WTC11 (cell line): ENCODE results near the gene CCDC30. TPM values are rescaled to one million over a fixed set of nuclear protein-coding genes. Genes with fewer than 3 reads are reported as not detected.

Source experiments
- ATAC-seq: fragments of 200-7000 bp; cut with Tn5 transposase; 2 replicates; pipeline ENCODE4 v1.10.0; 2021; ENCODE audit warnings: mild to moderate bottlenecking, moderate library complexity
- CTCF ChIA-PET: fragments of 300-600 bp; sonication (Branson Sonifier 250); formaldehyde crosslinking; loops from one replicate; lab custom pipeline; 2021; ENCODE audit warnings: antibody characterized with exemption; lab: Charles Lee
- POLR2A ChIA-PET: fragments of 350-600 bp; sonication (Branson Sonifier 250); formaldehyde crosslinking; loops from one replicate; lab custom pipeline; 2021; ENCODE audit warnings: antibody characterized with exemption; lab: Charles Lee
- DNase-seq: peaks from one replicate; pipeline ENCODE4 v3.0.0; 2021; ENCODE audit warnings: low spot score
- H3K27ac Mint-ChIP-seq: 2 replicates; pipeline ENCODE4 v1.8.0; 2021; ENCODE audit warnings: mixed read lengths
- H3K27me3 Mint-ChIP-seq: 2 replicates; pipeline ENCODE4 v1.8.0; 2021; ENCODE audit warnings: low read depth, mild to moderate bottlenecking, moderate library complexity, mixed read lengths
- H3K36me3 Mint-ChIP-seq: 2 replicates; pipeline ENCODE4 v1.8.0; 2021; ENCODE audit warnings: mixed read lengths
- H3K4me1 Mint-ChIP-seq: 2 replicates; pipeline ENCODE4 v1.8.0; 2022; ENCODE audit warnings: mixed read lengths
- H3K4me3 Mint-ChIP-seq: 2 replicates; pipeline ENCODE4 v1.8.0; 2021; ENCODE audit warnings: mild to moderate bottlenecking, moderate library complexity, mixed read lengths
- H3K9me3 Mint-ChIP-seq: 2 replicates; pipeline ENCODE4 v1.8.0; 2021; ENCODE audit warnings: mixed read lengths
- FOXJ3 ChIP-seq: sonication (generic); formaldehyde crosslinking; IDR thresholded peaks from 2 replicates; pipeline ENCODE4 v1.9.0; 2021; ENCODE audit warnings: missing genetic modification reagents, mild to moderate bottlenecking, borderline replicate concordance
- NFE2L1 ChIP-seq: sonication (generic); formaldehyde crosslinking; IDR thresholded peaks from 2 replicates; pipeline ENCODE4 v1.8.1; 2023; ENCODE audit warnings: missing genetic modification reagents
- NFYB ChIP-seq: sonication (generic); formaldehyde crosslinking; conservative IDR thresholded peaks from 2 replicates; pipeline ENCODE4 v1.8.0; 2022; ENCODE audit warnings: low read depth, missing genetic modification reagents
- NR1H2 ChIP-seq: sonication (generic); formaldehyde crosslinking; IDR thresholded peaks from 2 replicates; pipeline ENCODE4 v1.9.0; 2021; ENCODE audit warnings: mild to moderate bottlenecking, moderate library complexity, missing genetic modification reagents
- NR2C2 ChIP-seq: sonication (generic); formaldehyde crosslinking; IDR thresholded peaks from 2 replicates; pipeline ENCODE4 v1.8.0; 2022; ENCODE audit warnings: mild to moderate bottlenecking, missing genetic modification reagents
- OVOL2 ChIP-seq: fragments of 250-450 bp; sonication (Bioruptor Pico); IDR thresholded peaks from 2 replicates; pipeline ENCODE4 v1.9.0; 2021; ENCODE audit warnings: mild to moderate bottlenecking, borderline replicate concordance
- PRRX2 ChIP-seq: fragments of 250-450 bp; sonication (Bioruptor Pico); IDR thresholded peaks from 2 replicates; pipeline ENCODE4 v1.8.0; 2021; ENCODE audit warnings: mild to moderate bottlenecking
- SP1 ChIP-seq: sonication (generic); formaldehyde crosslinking; conservative IDR thresholded peaks from 2 replicates; pipeline ENCODE4 v1.8.1; 2022; ENCODE audit warnings: missing genetic modification reagents
- TEAD1 ChIP-seq: sonication (generic); formaldehyde crosslinking; IDR thresholded peaks from 2 replicates; pipeline ENCODE4 v1.8.0; 2022; ENCODE audit warnings: mild to moderate bottlenecking, missing genetic modification reagents
- ZNF121 ChIP-seq: sonication (generic); formaldehyde crosslinking; IDR thresholded peaks from 2 replicates; pipeline ENCODE4 v1.8.0; 2023; ENCODE audit warnings: missing genetic modification reagents
- ZNF416 ChIP-seq: fragments of 250-450 bp; sonication (Bioruptor Pico); IDR thresholded peaks from 2 replicates; pipeline ENCODE4 v1.9.0; 2021; ENCODE audit warnings: mild to moderate bottlenecking, inconsistent platforms
- ZNF671 ChIP-seq: fragments of 250-450 bp; sonication (Bioruptor Pico); IDR thresholded peaks from 2 replicates; pipeline ENCODE4 v1.8.0; 2021; ENCODE audit warnings: mild to moderate bottlenecking
- total RNA-seq: library from RNA; stranded (reverse); gene quantifications from 3 replicates; pipeline ENCODE4 v1.2.3, GENCODE V29; 2021
- TF ChIP-seq, protein P1 (sequence below): sonication (generic); formaldehyde crosslinking; IDR thresholded peaks from 2 replicates; pipeline ENCODE4 v1.8.0; 2023; ENCODE audit warnings: missing genetic modification reagents, mild to moderate bottlenecking, borderline replicate concordance
- TF ChIP-seq, protein P2 (sequence below): sonication (generic); formaldehyde crosslinking; IDR thresholded peaks from 2 replicates; pipeline ENCODE4 v1.8.1; 2023; ENCODE audit warnings: mild to moderate bottlenecking, moderate library complexity, missing genetic modification reagents
- TF ChIP-seq, protein P3 (sequence below): sonication (generic); formaldehyde crosslinking; IDR thresholded peaks from 2 replicates; pipeline ENCODE4 v1.8.1; 2022; ENCODE audit warnings: mild to moderate bottlenecking, moderate library complexity, missing genetic modification reagents
- TF ChIP-seq, protein P4 (sequence below): sonication (generic); formaldehyde crosslinking; IDR thresholded peaks from 2 replicates; pipeline ENCODE4 v1.8.1; 2022; ENCODE audit warnings: missing genetic modification reagents, borderline replicate concordance
- TF ChIP-seq, protein P5 (sequence below): fragments of 250-450 bp; sonication (Bioruptor Pico); IDR thresholded peaks from 2 replicates; pipeline ENCODE4 v1.9.0; 2021; ENCODE audit warnings: moderate library complexity, mild to moderate bottlenecking, inconsistent platforms, borderline replicate concordance
- TF ChIP-seq, protein P6 (sequence below): sonication (generic); formaldehyde crosslinking; IDR thresholded peaks from 2 replicates; pipeline ENCODE4 v1.8.1; 2023; ENCODE audit warnings: mild to moderate bottlenecking, missing genetic modification reagents

The CCDC30 gene
- total RNA-seq, 1 experiment from 2014 or later, result 0.92 TPM

DNA sequence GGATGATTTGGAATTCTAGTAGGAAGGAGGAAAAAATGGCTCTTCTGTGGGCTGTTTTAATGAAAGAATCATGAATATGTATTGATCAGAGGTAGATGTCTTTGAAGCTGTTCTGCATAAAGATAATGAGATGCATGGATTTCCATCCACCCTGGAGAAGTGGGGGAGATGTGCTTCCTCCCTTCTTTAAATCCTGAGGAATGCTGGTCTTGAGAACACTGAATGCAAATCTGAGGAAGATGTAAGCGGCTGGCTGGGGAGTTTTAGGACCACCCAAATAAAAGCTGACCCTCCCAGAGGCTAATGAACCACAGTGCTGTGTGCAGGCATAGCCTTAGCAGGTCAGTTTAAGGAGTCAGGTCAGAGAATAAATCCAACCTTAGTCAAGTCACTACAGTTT lies 44.6 kb upstream of the CCDC30 start (continued):
- TF ChIP-seq PRRX2 (CRISPR knock-in tag) (no peak), TEAD1 (CRISPR knock-in tag) (no peak)

DNA sequence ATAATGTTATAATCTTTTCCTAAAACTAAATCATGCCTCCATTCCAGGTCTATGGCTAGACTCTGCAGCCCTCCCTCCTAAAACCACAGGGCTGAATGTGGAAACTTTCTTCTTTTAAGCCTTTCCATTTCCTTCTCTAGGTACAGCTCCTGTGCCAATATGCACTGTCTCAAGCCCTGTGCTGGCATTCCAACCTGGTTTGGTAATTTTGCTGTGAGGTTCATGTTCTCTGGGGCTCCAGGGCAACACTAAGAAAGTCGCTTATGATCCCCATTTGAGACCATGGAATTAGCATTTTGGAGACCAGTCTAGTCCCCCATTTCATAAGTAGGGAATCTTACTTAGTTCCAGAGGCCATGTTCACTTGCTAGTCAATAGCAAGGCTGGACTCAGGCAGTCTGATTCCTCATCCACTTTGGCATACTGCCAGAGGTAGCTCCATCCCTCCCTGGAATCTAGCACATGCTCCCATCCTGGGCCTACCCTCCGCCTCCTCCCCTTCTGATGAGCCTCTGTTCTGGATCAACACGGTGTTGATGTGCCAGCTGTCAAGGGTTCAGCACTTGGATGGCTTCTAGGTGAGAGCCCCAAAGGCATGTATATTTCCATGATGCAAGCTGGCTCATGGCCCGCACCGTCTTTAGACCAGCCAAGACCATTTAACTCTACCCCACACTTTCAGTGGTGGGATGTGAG lies 43.8 kb upstream of the CCDC30 start:
- TF ChIP-seq, protein P1, sequence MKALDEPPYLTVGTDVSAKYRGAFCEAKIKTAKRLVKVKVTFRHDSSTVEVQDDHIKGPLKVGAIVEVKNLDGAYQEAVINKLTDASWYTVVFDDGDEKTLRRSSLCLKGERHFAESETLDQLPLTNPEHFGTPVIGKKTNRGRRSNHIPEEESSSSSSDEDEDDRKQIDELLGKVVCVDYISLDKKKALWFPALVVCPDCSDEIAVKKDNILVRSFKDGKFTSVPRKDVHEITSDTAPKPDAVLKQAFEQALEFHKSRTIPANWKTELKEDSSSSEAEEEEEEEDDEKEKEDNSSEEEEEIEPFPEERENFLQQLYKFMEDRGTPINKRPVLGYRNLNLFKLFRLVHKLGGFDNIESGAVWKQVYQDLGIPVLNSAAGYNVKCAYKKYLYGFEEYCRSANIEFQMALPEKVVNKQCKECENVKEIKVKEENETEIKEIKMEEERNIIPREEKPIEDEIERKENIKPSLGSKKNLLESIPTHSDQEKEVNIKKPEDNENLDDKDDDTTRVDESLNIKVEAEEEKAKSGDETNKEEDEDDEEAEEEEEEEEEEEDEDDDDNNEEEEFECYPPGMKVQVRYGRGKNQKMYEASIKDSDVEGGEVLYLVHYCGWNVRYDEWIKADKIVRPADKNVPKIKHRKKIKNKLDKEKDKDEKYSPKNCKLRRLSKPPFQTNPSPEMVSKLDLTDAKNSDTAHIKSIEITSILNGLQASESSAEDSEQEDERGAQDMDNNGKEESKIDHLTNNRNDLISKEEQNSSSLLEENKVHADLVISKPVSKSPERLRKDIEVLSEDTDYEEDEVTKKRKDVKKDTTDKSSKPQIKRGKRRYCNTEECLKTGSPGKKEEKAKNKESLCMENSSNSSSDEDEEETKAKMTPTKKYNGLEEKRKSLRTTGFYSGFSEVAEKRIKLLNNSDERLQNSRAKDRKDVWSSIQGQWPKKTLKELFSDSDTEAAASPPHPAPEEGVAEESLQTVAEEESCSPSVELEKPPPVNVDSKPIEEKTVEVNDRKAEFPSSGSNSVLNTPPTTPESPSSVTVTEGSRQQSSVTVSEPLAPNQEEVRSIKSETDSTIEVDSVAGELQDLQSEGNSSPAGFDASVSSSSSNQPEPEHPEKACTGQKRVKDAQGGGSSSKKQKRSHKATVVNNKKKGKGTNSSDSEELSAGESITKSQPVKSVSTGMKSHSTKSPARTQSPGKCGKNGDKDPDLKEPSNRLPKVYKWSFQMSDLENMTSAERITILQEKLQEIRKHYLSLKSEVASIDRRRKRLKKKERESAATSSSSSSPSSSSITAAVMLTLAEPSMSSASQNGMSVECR (CRISPR knock-in tag), result no peak
- TF ChIP-seq NR1H2 (CRISPR knock-in tag), result no peak
- TF ChIP-seq ZNF416 (CRISPR knock-in tag), result no peak
- no peak for TF ChIP-seq NFE2L1
- TF ChIP-seq, protein P2, sequence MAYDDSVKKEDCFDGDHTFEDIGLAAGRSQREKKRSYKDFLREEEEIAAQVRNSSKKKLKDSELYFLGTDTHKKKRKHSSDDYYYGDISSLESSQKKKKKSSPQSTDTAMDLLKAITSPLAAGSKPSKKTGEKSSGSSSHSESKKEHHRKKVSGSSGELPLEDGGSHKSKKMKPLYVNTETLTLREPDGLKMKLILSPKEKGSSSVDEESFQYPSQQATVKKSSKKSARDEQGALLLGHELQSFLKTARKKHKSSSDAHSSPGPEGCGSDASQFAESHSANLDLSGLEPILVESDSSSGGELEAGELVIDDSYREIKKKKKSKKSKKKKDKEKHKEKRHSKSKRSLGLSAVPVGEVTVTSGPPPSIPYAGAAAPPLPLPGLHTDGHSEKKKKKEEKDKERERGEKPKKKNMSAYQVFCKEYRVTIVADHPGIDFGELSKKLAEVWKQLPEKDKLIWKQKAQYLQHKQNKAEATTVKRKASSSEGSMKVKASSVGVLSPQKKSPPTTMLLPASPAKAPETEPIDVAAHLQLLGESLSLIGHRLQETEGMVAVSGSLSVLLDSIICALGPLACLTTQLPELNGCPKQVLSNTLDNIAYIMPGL (CRISPR knock-in tag), result no peak
- TF ChIP-seq, protein P3, sequence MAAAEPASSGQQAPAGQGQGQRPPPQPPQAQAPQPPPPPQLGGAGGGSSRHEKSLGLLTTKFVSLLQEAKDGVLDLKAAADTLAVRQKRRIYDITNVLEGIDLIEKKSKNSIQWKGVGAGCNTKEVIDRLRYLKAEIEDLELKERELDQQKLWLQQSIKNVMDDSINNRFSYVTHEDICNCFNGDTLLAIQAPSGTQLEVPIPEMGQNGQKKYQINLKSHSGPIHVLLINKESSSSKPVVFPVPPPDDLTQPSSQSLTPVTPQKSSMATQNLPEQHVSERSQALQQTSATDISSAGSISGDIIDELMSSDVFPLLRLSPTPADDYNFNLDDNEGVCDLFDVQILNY, result no peak
- TF ChIP-seq ZNF121 (CRISPR knock-in tag), result no peak
- TF ChIP-seq, protein P4, sequence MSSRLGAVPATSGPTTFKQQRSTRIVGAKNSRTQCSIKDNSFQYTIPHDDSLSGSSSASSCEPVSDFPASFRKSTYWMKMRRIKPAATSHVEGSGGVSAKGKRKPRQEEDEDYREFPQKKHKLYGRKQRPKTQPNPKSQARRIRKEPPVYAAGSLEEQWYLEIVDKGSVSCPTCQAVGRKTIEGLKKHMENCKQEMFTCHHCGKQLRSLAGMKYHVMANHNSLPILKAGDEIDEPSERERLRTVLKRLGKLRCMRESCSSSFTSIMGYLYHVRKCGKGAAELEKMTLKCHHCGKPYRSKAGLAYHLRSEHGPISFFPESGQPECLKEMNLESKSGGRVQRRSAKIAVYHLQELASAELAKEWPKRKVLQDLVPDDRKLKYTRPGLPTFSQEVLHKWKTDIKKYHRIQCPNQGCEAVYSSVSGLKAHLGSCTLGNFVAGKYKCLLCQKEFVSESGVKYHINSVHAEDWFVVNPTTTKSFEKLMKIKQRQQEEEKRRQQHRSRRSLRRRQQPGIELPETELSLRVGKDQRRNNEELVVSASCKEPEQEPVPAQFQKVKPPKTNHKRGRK (CRISPR knock-in tag), result no peak
- TF ChIP-seq SP1, result no peak
- TF ChIP-seq OVOL2, result no peak
- TF ChIP-seq ZNF671 (CRISPR knock-in tag), result no peak
- no peak for TF ChIP-seq FOXJ3 (CRISPR knock-in tag)
- Mint-ChIP-seq H3K36me3 (peaks cover 11% of the 10 kb centered on the region), H3K27ac (no peak overlapping the region; the same call in 1 of the 2 replicates), H3K9me3 (no peaks in the 10 kb centered on the region), H3K4me3 (no peak overlapping the region), H3K27me3 (no peaks in the 10 kb centered on the region), H3K4me1 (peaks cover 40% of the 10 kb centered on the region)
- ChIA-PET POLR2A (no interaction called here), CTCF (interaction anchor here (0.6 kb wide), 1 partner anchor 273 kb away, joined by 3 read pairs; no protein-coding TSS in a partner anchor)
- ATAC-seq (no peak), DNase-seq (no peak)

DNA sequence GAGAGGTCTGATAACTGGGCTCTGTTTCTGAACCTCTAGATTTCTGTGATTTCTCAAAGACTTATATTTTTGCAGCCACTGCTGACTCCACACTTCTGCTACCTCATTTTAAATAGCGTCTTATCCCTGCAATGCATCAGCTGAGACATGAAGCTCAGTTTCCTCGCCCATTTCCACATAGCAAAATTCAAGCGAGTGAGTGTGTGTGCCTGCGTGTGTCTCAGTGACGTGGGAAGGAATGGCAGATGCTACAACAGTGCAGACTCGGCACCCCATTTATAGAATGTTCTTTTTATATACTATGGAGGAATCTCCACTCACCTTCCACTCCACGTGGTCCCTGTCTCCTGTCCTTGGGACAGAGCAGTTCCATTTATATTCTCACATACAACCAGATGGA lies 43.0 kb upstream of the CCDC30 start:
- DNase-seq (no peak), ATAC-seq (no peak)
- H3K27ac Mint-ChIP-seq, result 0 out of 2 replicates have a peak overlapping the region, but pooled peaks have one; percentile 13
- H3K4me1 Mint-ChIP-seq, result peaks cover 40% of the 10 kb centered on the region
- POLR2A ChIA-PET, result no interaction called here
- H3K4me3 Mint-ChIP-seq, result no peak overlapping the region
- no peaks in the 10 kb centered on the region for H3K27me3 Mint-ChIP-seq
- CTCF ChIA-PET, result no interaction called here
- H3K36me3 Mint-ChIP-seq, result peaks cover 4% of the 10 kb centered on the region; the same call in 1 of the 2 replicates
- TF ChIP-seq, protein P4 (CRISPR knock-in tag), result no peak
- TF ChIP-seq NR2C2 (CRISPR knock-in tag) (no peak), NFYB (no peak)
- TF ChIP-seq, protein P5, sequence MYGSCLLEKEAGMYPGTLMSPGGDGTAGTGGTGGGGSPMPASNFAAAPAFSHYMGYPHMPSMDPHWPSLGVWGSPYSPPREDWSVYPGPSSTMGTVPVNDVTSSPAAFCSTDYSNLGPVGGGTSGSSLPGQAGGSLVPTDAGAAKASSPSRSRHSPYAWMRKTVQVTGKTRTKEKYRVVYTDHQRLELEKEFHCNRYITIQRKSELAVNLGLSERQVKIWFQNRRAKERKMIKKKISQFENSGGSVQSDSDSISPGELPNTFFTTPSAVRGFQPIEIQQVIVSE, result no peak
- TF ChIP-seq, protein P6, sequence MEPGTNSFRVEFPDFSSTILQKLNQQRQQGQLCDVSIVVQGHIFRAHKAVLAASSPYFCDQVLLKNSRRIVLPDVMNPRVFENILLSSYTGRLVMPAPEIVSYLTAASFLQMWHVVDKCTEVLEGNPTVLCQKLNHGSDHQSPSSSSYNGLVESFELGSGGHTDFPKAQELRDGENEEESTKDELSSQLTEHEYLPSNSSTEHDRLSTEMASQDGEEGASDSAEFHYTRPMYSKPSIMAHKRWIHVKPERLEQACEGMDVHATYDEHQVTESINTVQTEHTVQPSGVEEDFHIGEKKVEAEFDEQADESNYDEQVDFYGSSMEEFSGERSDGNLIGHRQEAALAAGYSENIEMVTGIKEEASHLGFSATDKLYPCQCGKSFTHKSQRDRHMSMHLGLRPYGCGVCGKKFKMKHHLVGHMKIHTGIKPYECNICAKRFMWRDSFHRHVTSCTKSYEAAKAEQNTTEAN (CRISPR knock-in tag), result no peak
- TF ChIP-seq, protein P2 (CRISPR knock-in tag), result no peak
- H3K9me3 Mint-ChIP-seq, result no peaks in the 10 kb centered on the region
